Left hindlimb (tissue), 1 donor: Measurements from ENCODE around the gene MORN5.
A peak's percentile ranks its signal among the peaks of the same experiment; 100 is the strongest.

ENCODE experiments used
- DNase-seq: peaks from one replicate; pipeline ENCODE4 v3.0.0-alpha.2; 2018

Gene MORN5

GRCh38 chr9:122217640-122218039, 57.9 kb downstream of the MORN5 start:
- DNase-seq, result no peak

DNA sequence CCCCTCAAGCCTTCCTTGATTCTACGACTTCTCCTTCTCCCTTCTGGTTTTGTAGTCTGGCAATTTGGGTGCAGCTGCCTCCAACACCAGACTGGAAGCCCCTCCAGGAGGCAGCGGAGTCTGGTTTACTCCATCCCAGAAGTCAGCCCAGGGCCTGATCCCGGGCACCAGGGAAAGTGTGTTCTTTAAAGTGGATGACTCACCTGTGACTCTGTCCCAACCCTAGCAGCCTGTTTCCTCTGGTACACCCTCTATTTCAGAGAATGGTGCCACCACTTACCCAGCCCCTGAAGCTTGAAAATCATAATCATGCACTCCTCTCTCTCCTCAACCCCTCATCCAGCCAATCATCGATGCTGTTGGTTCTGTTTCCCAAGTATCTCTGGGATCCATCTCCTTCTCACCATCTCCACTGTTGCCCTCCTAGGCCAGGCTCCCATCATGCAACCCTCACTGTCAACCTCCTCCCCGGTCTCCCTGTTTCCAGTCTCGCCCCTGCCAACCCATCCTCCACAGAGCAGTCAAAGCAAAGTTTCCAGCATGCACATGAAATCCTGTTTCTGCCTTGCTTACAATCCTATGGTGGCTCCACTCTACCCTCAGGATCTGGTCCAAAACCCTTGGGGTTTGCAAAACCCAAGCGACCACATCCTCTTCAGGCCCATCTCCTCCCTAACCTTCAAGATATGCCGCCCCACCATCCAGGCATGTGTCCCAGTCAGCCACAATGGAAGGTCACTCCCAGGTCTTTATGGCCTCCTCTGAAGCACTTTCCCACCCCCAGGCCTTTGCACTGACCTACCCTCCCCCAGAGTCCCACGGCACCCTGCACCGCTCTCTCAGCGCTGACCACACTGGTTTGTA, 58.6 kb downstream of the MORN5 start:
- no peak for DNase-seq

- peak; percentile 46 for DNase-seq
Measured at GRCh38 chr9:122218935-122219855, 59.5 kb downstream of the MORN5 start.

GRCh38 chr9:122219856-122220672, 60.4 kb downstream of the MORN5 start:
- DNase-seq, result peak; percentile 59

DNA sequence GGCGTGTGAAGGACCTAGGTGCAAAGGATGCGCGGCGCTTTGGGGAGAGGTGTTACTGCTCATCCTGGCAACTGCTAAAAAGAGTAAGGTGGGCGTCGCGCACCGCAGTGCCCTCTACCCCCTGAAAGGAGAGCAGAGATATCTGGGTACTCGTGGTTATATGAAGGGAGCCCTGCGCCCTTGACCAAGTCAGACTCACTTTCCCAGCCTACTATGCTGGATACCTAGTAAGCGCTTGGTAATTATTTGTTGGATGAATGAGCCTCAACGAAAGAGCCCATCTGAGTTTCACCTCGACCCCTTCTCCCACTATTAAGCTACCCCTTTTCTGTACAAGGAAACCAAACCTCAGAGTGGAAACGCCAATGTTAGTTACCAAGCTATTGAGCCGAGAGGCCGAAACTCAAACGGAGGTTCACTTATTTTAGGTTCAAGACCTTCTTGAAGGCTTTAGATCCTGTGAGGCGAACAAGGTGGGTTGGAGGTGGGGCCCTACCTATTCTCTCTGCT, 61.0 kb downstream of the MORN5 start:
- DNase-seq, result peak; percentile 17

DNA sequence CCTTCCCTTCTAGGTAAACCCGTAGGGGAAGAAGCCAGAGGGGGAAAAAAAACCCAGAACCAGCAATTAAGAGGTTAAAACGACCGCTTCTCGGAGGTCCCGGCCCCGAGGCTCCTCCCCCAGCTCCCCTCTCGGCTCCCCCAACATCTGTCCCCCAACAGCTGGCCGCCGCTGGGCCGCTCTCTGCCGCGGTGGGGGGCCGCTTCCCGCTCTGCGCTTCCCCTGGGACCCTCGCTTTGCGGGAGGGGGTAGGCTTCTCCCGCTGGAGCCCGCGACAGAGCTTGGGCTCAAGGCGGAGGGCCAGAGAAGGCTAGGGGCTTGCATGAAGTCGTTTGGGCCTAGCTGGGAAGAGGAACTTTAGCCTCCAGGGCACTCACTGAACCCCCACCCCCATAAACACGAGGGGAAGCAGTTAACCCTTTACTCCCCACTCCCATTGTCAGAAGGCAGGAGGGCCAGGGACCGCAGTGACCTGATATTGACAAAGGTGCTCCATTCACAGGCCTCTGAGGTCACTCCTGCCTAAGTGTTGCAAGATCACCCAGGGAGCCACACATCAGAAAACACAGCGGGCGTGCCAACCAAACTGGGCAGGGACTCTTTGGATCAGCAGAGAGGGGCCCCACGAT, 61.6 kb downstream of the MORN5 start:
- DNase-seq, result peak; percentile 42

- peak; percentile 15 for DNase-seq
Measured at GRCh38 chr9:122222791-122223190, 63.1 kb downstream of the MORN5 start.

DNA sequence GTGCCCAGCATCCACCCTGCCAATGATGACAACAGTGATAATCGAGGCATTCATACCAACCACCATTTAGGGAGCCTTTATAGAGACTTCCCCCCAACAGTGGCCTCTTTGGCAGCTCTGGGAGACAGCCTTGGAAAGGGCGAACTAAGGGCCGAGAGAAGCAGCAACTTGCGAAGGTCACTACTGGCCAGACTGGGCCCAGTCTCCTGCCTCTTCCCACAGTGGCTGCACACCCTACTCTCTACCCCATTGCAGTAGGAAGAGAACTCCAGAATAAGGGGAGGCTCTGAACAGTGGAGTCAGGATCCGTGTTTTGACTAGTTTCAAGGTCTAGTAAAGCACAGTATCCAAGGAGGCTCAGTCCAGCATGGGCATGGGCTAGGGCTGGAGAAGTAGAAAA, 63.7 kb downstream of the MORN5 start:
- DNase-seq, result peak; percentile 26

GRCh38 chr9:122225312-122226141, 65.8 kb downstream of the MORN5 start:
- DNase-seq, result no peak

DNA sequence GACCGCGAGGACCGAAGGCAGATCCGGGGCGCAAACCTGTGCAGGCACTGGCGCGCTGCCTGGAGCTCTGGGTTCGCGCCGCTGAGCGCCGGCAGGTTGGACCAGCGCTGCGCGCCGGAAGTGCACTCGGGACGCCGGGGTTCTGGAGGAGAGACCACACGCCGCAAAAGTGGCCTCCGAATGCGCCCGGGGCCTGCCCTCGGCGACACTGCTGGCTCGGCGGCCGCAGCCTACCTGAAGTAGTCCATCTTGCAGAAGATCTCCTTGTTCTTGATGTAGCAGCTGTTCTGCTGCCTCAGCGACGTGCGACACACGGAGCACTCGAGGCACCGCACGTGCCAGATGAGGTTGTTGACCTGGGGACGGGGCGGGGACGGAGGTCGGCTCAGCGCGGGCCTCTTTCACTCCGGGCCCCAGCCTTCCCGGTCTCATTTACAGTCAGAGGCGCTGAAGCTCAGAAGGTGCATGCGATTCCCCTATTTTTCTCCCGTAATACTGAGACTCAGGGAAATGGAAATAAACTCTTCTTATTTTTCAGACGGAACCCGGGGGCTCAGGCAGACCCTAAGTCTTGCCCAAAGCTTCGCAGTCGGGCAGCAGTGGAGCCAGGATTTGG, 66.5 kb downstream of the MORN5 start:
- no peak for DNase-seq

DNA sequence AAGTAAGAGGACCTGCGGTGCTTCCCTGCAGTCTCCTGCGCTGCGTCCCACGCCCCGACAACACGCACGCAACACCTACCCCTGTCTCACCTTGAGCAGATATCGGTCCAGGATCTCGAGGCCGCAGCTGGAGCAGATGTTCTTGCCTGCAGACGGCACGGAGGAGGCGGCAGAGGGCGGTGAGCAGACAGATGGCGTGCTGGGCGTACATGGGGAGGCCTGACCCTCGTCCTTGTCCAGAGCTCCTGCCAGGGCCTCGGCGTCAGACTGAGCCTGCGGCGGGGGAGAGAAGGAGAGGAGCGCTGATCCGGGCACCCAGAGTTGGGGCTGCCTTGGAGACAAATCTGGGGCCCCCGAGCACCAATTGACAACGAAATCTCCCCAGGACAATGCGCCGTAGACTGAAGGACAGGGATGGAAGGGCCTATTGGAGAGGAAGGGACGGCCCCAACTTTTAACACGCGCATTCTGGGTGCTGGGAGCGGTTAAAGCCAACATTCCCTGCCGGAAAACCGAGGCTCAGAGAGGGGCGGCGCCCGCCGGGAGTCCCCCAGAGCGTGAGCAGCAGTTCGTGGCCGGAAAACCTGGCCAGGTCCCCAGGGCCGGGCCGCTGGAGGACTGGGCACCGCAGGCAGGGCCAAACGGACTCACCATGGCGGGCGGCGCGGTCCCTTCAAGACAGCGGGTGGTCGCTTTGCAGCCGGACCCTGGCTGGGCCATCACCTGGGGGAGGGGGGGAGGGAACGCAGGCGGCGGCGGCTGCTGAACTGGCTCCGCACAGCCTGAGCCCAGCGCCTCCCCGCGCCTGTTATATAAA, 67.3 kb downstream of the MORN5 start:
- no peak for DNase-seq

DNA sequence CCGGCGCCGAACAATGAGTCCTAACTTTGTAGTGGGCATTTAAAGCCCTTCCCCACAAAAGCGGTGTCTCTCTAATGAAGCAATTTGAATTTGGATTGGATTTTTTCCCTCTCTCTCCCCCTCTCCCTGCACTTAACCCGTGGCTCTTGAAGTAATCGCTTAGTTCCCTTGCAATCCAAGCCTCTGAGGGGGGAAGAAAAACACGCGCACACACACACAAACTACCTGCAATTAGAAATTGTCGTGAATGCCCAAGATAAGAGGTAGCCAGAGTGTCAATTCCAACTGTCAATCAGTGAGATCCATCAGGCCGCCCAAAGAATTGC, 67.8 kb downstream of the MORN5 start:
- DNase-seq, result no peak

- DNase-seq, result no peak
Measured at GRCh38 chr9:122228191-122228567, 68.5 kb downstream of the MORN5 start.

- DNase-seq, result no peak
Measured at GRCh38 chr9:122228568-122229484, 69.1 kb downstream of the MORN5 start, which contains the start of gene LHX6. LHX6 (minus strand) TSS chr9:122228957; CDS start chr9:122228740, 217 bp downstream.

DNA sequence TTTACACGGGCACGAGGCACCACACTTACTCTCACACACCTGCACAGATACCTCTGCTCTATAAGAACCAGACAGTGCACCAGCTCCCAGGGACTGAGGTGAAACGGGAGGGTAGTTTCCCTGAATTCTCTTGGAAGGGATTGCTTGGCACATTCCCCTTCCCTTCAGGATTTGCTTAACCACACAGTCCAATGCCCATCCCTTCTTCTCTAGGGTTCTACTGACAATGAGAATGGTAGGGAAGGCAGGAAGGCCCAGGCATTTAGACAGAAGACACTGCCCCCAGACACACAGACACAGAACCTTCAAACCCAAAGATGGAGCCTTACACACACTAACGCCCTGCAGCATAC, 69.8 kb downstream of the MORN5 start:
- DNase-seq, result no peak

DNA sequence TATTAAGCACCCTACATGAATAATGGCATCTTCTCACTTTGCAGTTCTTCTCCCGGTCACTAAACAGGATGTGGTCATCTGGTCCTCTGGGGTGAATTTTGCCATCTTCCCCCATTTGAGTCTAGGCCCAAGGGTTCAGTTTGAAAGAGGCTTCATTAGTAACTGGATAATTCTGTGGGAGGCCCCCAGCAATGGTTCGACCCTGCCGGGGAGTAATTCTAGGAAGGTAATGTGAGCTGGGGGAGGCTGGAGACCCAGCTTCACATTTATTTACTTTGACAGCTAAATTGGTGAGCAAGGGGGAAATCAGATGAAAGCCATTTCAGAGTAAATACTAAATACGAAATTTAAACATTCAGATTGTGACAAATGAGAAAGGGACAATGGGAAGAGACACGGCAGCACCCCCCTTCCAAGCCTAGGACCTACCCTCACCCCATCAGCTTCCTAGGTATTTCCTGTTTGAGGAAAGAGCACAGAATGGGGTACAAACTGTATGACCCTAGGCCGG, 73.1 kb downstream of the MORN5 start:
- no peak for DNase-seq

GRCh38 chr9:122234022-122234748, 74.5 kb downstream of the MORN5 start:
- DNase-seq, result no peak

DNA sequence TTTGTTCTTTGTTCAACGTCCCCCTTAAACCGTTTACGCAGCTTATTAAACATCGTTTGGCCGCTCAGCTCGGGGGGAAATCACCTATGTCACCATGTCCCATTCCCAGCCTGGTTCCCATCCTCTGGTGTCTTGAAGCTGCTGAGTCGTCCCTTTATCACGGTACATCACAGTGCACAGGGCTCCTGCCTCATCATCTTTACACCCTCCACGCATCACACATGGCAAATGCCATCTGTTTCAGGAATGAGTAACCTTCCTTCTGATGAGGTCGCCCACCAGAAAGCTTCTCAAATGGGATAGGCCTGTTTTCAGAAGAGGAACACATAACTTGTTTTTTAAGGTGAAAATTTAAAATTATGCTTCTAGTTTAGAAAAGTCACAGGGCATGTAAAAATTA, 77.0 kb downstream of the MORN5 start:
- DNase-seq, result no peak
